Activated naive CD8-positive, alpha-beta T cell treated with anti-CD3 and anti-CD28 coated beads, Interleukin-2, amount 10 ng/mL, durations not matched to agents 7 days and 5 days (primary cell): ENCODE results near the gene VPS37C. TPM values are rescaled to one million over a fixed set of nuclear protein-coding genes. Genes with fewer than 3 reads are reported as not detected.
A peak's percentile ranks its signal among the peaks of the same experiment; 100 is the strongest.
"Not testable (repeated sequence)": the region's sequence is repeated elsewhere in the genome, so short reads cannot be mapped to it uniquely, and the experiment has no call there.

Source experiments
- ATAC-seq: fragments of 150-1000 bp; cut with Tn5 transposase; one replicate; pipeline ENCODE4 v1.10.0; 2021; ENCODE audit warnings: low read depth, moderate library complexity
- POLR2A ChIA-PET: fragments of 350-600 bp; sonication (Branson Sonifier 250); formaldehyde crosslinking; loops from one replicate; lab custom pipeline; 2021; ENCODE audit warnings: antibody characterized with exemption; lab: Charles Lee
- DNase-seq: peaks from one replicate; pipeline ENCODE4 v3.0.0; 2021
- H3K27ac Mint-ChIP-seq: one replicate; pipeline ENCODE4 v1.8.0; 2022; ENCODE audit warnings: mild to moderate bottlenecking, mixed read lengths
- H3K27me3 Mint-ChIP-seq: one replicate; pipeline ENCODE4 v1.8.0; 2022; ENCODE audit warnings: mild to moderate bottlenecking, moderate library complexity, mixed read lengths
- H3K36me3 Mint-ChIP-seq: one replicate; pipeline ENCODE4 v1.8.0; 2021; ENCODE audit warnings: mild to moderate bottlenecking, mixed read lengths
- H3K4me1 Mint-ChIP-seq: one replicate; pipeline ENCODE4 v1.8.0; 2021; ENCODE audit warnings: mixed read lengths
- H3K4me3 Mint-ChIP-seq: one replicate; pipeline ENCODE4 v1.8.0; 2022; ENCODE audit warnings: mild to moderate bottlenecking, moderate library complexity, mixed read lengths
- H3K9me3 Mint-ChIP-seq: one replicate; pipeline ENCODE4 v1.8.0; 2021; ENCODE audit warnings: mixed read lengths
- total RNA-seq, 2 experiments: library from RNA; stranded (reverse); gene quantifications; one replicate each; pipeline ENCODE4 v1.2.3, GENCODE V29; 2021

Gene VPS37C
- total RNA-seq = 1 to 10 TPM; 5.6 to 6.0 TPM

GRCh38 chr11:61161190-61162091 lies at the start of gene VPS37C:
TSS of gene VPS37C (minus strand) at chr11:61161426. CDS start at chr11:61138829, 22,597 bp downstream.
- H3K27me3 Mint-ChIP-seq = no peaks in the 10 kb centered on the region
- H3K4me1 Mint-ChIP-seq = peaks cover 32% of the 10 kb centered on the region
- H3K9me3 Mint-ChIP-seq = peaks cover 1% of the 10 kb centered on the region
- ATAC-seq (peak; percentile 84), DNase-seq (peak; percentile 98)
- POLR2A ChIA-PET = interaction anchor here (1.1 kb wide), 2 partner anchors 9 to 190 kb away, joined by 3 read pairs; partner anchors contain the start of gene CD6
- peak within 1 kb of the TSS; percentile 86 for H3K4me3 Mint-ChIP-seq
- H3K36me3 Mint-ChIP-seq = peaks cover 3% of the 10 kb centered on the region
- H3K27ac Mint-ChIP-seq = peak within 1 kb of the TSS; percentile 88

GRCh38 chr11:61210629-61211028 lies 49.4 kb upstream of the VPS37C start:
- H3K4me1 Mint-ChIP-seq, H3K36me3 Mint-ChIP-seq, DNase-seq, H3K9me3 Mint-ChIP-seq, H3K27me3 Mint-ChIP-seq, ATAC-seq, H3K27ac Mint-ChIP-seq, H3K4me3 Mint-ChIP-seq, POLR2A ChIA-PET: not testable (repeated sequence)

DNA sequence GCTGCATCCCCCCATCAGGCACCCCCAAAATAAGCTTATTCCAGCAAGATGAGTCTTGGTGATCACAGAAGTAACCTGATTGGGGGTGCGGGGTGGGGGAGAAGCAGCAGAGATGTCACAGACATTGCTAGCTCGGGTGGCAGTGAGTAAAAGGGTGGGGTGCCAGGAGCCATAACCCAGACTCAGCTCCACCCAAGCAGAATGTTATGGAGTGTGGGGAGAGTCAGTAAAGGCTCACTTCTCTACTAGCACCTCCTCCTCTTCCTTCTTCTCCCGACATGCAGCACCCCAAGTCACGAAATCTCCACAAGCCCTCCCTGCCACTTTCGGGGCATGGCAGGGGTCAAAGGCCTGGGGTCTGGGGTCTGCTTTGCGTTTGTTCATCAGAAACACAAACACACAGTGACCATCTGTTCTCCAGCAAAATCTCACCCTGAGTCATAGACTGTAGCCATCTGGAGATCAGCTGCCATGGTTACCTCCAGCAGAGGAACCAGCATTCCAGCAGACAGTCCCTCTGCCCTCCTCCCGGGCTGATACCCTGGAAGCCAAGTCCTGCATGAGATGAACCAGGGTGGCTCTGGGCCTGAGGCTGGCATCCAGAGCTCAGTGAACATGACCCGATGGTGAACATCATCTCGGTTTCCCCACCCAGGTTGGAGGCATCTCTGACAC lies 46.5 kb upstream of the VPS37C start:
- ATAC-seq, H3K36me3 Mint-ChIP-seq, H3K4me3 Mint-ChIP-seq, H3K27ac Mint-ChIP-seq, H3K9me3 Mint-ChIP-seq, H3K27me3 Mint-ChIP-seq, H3K4me1 Mint-ChIP-seq, DNase-seq, POLR2A ChIA-PET: not testable (repeated sequence)

DNA sequence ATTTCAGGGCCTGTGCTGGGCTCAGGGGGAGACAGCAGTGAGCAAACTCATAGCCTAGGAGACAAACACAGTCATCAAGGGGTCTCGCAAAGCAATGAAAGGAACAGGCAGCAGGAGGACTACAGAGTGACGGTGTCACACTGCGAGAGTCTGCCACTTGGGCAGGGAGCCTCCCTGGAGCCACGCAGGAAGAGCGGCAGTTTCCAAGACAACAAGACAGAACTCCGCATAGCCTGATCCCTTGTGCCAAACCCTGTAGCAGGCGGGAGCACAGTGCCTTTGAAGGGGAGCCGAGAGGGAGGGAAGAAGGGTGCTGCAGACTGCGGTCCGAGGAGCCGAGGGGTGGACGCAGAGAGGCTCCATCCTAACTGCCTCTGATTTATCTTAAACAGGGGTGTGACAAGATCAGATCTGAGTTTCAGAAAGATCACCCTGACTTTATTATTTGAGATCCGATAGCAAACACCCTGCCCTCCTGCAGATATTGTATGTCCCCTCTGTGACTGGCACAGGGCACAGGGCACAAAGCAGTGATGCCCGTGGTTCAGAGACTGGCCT lies 43.4 kb upstream of the VPS37C start:
- H3K36me3 Mint-ChIP-seq, H3K4me1 Mint-ChIP-seq, H3K4me3 Mint-ChIP-seq, H3K27ac Mint-ChIP-seq, ATAC-seq, POLR2A ChIA-PET, DNase-seq, H3K9me3 Mint-ChIP-seq: not testable (repeated sequence)
- peaks cover 15% of the 10 kb centered on the region for H3K27me3 Mint-ChIP-seq

DNA sequence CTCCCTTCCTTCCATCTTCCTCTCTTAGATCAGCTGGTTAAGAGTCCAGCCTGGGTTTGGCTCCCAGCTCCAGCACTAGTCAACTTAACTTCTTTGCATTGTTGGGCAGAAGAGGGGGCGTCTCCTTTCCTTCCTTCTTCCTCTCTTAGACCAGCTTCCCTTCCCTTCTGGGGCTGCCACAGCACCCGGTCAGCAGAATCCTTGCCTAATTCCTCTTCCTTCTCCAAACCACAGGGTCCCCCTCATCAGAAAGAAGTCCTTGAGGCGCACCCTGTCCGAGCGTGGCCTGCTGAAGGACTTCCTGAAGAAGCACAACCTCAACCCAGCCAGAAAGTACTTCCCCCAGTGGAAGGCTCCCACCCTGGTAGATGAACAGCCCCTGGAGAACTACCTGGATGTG lies 42.6 kb upstream of the VPS37C start:
- peaks cover 16% of the 10 kb centered on the region for H3K27me3 Mint-ChIP-seq
- H3K27ac Mint-ChIP-seq, ATAC-seq, H3K4me1 Mint-ChIP-seq, DNase-seq, H3K9me3 Mint-ChIP-seq, H3K4me3 Mint-ChIP-seq, POLR2A ChIA-PET, H3K36me3 Mint-ChIP-seq: not testable (repeated sequence)

GRCh38 chr11:61202950-61203746 lies 41.9 kb upstream of the VPS37C start, which contains the start of gene PGA3:
TSS of gene PGA3 (plus strand) at chr11:61203515. CDS start at chr11:61203565, 50 bp downstream.
- H3K27me3 Mint-ChIP-seq = peaks cover 19% of the 10 kb centered on the region
- H3K9me3 Mint-ChIP-seq, POLR2A ChIA-PET, H3K4me1 Mint-ChIP-seq, ATAC-seq, H3K27ac Mint-ChIP-seq, H3K4me3 Mint-ChIP-seq, H3K36me3 Mint-ChIP-seq, DNase-seq: not testable (repeated sequence)

DNA sequence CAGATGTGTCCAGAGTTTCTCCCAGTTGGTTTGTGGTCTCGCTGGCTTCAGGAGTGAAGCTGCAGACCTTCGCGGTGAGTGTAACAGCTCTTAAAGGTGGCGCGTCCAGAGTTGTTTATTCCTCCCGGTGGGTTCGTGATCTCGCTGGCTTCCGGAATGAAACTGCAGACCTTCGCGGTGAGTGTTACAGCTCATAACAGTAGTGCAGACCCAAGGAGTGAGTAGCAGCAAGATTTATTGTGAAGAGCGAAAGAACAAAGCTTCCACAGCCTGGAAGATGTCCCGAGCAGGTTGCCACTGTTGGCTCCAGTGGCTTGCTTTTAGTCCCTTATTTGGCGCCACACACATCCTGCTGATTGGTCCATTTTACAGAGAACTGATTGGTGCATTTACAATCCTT lies 40.2 kb upstream of the VPS37C start:
- Mint-ChIP-seq H3K27ac (no peak overlapping the region), H3K4me3 (no peak overlapping the region), H3K27me3 (peaks cover 19% of the 10 kb centered on the region), H3K4me1 (no peaks in the 10 kb centered on the region), H3K9me3 (no peaks in the 10 kb centered on the region), H3K36me3 (no peaks in the 10 kb centered on the region)
- POLR2A ChIA-PET = interaction anchor here (0.7 kb wide), 1 partner anchor 25 kb away, joined by 4 read pairs; no protein-coding TSS in a partner anchor
- no peak for DNase-seq
- no peak for ATAC-seq

GRCh38 chr11:61198948-61199523 lies 37.8 kb upstream of the VPS37C start:
- no peak for DNase-seq
- Mint-ChIP-seq H3K4me1 (no peaks in the 10 kb centered on the region), H3K4me3 (no peak overlapping the region), H3K36me3 (no peaks in the 10 kb centered on the region), H3K27ac (no peak overlapping the region), H3K27me3 (peaks cover 21% of the 10 kb centered on the region), H3K9me3 (no peaks in the 10 kb centered on the region)
- ATAC-seq = no peak
- POLR2A ChIA-PET = no interaction called here

DNA sequence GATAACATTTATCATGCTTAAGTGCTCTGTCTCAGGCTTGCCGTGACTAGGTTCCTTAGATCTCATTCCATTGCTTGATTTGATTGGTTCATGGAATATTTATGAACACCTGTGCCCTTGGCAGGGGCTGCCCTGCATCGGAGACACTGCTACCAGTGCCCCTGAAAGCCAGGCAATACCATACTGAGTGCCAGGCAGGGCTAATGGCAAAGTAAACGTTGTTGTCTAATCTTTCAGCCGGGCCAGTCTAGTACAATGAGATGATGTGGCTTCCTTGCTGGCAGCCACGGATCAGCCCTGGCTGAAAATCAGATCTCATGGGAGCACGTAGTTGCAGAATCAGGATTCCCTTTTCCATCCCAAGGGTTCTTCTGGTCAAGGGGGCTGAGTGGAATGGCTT lies 37.1 kb upstream of the VPS37C start:
- H3K27ac Mint-ChIP-seq = no peak overlapping the region
- no peaks in the 10 kb centered on the region for H3K4me1 Mint-ChIP-seq
- ATAC-seq (no peak), DNase-seq (no peak)
- no peaks in the 10 kb centered on the region for H3K9me3 Mint-ChIP-seq
- POLR2A ChIA-PET = no interaction called here
- H3K27me3 Mint-ChIP-seq = peaks cover 21% of the 10 kb centered on the region
- H3K4me3 Mint-ChIP-seq = no peak overlapping the region
- H3K36me3 Mint-ChIP-seq = no peaks in the 10 kb centered on the region

- H3K4me3 Mint-ChIP-seq = no peak overlapping the region
- ATAC-seq (no peak), DNase-seq (no peak)
- H3K9me3 Mint-ChIP-seq = no peaks in the 10 kb centered on the region
- peaks cover 21% of the 10 kb centered on the region for H3K27me3 Mint-ChIP-seq
- H3K36me3 Mint-ChIP-seq = no peaks in the 10 kb centered on the region
- POLR2A ChIA-PET = no interaction called here
- no peaks in the 10 kb centered on the region for H3K4me1 Mint-ChIP-seq
- no peak overlapping the region for H3K27ac Mint-ChIP-seq
Measured at GRCh38 chr11:61195719-61196118, 34.5 kb upstream of the VPS37C start.

- Mint-ChIP-seq H3K4me1 (no peaks in the 10 kb centered on the region), H3K36me3 (no peaks in the 10 kb centered on the region), H3K27ac (no peak overlapping the region), H3K27me3 (peaks cover 18% of the 10 kb centered on the region), H3K4me3 (no peak overlapping the region), H3K9me3 (no peaks in the 10 kb centered on the region)
- ATAC-seq = no peak
- POLR2A ChIA-PET = no interaction called here
- no peak for DNase-seq
Measured at GRCh38 chr11:61194981-61195695, 33.9 kb upstream of the VPS37C start.

DNA sequence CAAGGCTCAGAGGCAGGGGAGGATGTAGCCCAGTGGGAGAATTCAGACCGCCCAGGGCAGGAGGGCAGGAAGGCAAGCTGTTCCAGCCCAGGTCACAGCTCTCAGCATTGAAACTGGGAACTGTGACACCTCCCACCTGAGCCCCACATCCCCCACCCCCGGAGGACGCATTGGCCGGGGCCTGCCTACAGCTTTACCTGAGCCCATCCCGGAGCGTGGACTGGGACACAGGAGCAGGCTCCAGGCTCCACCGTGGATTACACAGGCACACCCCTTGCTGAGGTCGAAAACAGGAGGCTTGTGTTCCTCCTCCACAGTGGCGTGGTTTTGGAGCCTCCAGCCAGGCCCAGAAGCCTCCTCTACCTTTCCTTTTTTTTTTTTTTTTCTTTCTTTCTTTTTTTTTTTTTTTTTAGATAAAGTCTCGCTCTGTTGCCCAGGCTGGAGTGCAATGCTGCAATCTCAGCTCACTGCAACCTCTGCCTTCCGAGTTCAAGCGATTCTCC lies 33.0 kb upstream of the VPS37C start:
- peaks cover 16% of the 10 kb centered on the region for H3K27me3 Mint-ChIP-seq
- POLR2A ChIA-PET = no interaction called here

More for the DNA sequence above, 33.0 kb upstream of the VPS37C start:
- no peaks in the 10 kb centered on the region for H3K4me1 Mint-ChIP-seq
- H3K36me3 Mint-ChIP-seq = no peaks in the 10 kb centered on the region
- H3K9me3 Mint-ChIP-seq = no peaks in the 10 kb centered on the region
- no peak overlapping the region for H3K4me3 Mint-ChIP-seq
- no peak overlapping the region for H3K27ac Mint-ChIP-seq
- ATAC-seq = no peak
- no peak for DNase-seq
